PFSK-1 (cell line): Measurements from ENCODE around the gene FAM222A.

Experiments used
- FOXP2 ChIP-seq: optimal IDR thresholded peaks from 2 replicates; pipeline ENCODE3; 2011; ENCODE audit warnings: borderline replicate concordance, control low read depth, inconsistent platforms; ENCODE audit not compliant: insufficient read depth; ENCODE audit errors: extremely low read length, extremely low read depth
- POLR2AphosphoS5 ChIP-seq: IDR thresholded peaks from 2 replicates; pipeline ENCODE4 v1.6.1; 2012; ENCODE audit warnings: low read depth, mild to moderate bottlenecking, control low read depth, low read length, moderate library complexity
- REST ChIP-seq, 2 experiments: IDR thresholded peaks; 2 replicates each; pipeline versions ENCODE4 v1.6.1 to v1.8.0; 2011 to 2012; ENCODE audit warnings: low read depth in 2 of 2, low read length in 2 of 2, control low read depth in 1 of 2, inconsistent platforms in 1 of 2, mild to moderate bottlenecking in 1 of 2, moderate library complexity in 1 of 2; ENCODE audit not compliant: insufficient read depth in 1 of 2
- SIN3A ChIP-seq: IDR thresholded peaks from 2 replicates; pipeline ENCODE4 v1.6.1; 2012; ENCODE audit warnings: mild to moderate bottlenecking, low read length, moderate library complexity, borderline replicate concordance; ENCODE audit not compliant: insufficient read depth
- TAF1 ChIP-seq: IDR thresholded peaks from 2 replicates; pipeline ENCODE4 v1.6.1; 2012; ENCODE audit warnings: low read length, control low read depth, borderline replicate concordance; ENCODE audit not compliant: insufficient read depth

The FAM222A gene

GRCh38 chr12:109814600-109815150 lies 101.0 kb downstream of the FAM222A start:
- TF ChIP-seq TAF1 (no peak), SIN3A (no peak), POLR2AphosphoS5 (no peak), REST (IDR thresholded peaks at IDR 0.05; ENCODE audit: insufficient read depth in 1 of 2, low read depth in 2 of 2, low read length in 2 of 2) (no peak), FOXP2 (no peak)

- no peak for TF ChIP-seq POLR2AphosphoS5
- no peak for TF ChIP-seq REST (IDR thresholded peaks at IDR 0.05; ENCODE audit: insufficient read depth in 1 of 2, low read depth in 2 of 2, low read length in 2 of 2)
- TF ChIP-seq FOXP2, result no peak
- no peak for TF ChIP-seq SIN3A
- no peak for TF ChIP-seq TAF1
Observed at GRCh38 chr12:109815225-109815624, 101.6 kb downstream of the FAM222A start.

- no peak for TF ChIP-seq POLR2AphosphoS5
- no peak for TF ChIP-seq FOXP2
- no peak for TF ChIP-seq TAF1
- no peak for TF ChIP-seq REST (IDR thresholded peaks at IDR 0.05; ENCODE audit: insufficient read depth in 1 of 2, low read depth in 2 of 2, low read length in 2 of 2)
- no peak for TF ChIP-seq SIN3A
Observed at GRCh38 chr12:109815757-109816617, 102.4 kb downstream of the FAM222A start.

GRCh38 chr12:109816870-109817269 lies 103.2 kb downstream of the FAM222A start:
- TF ChIP-seq POLR2AphosphoS5 (no peak), TAF1 (no peak), REST (IDR thresholded peaks at IDR 0.05; ENCODE audit: insufficient read depth in 1 of 2, low read depth in 2 of 2, low read length in 2 of 2) (no peak), FOXP2 (no peak), SIN3A (no peak)
